Epithelial cell of prostate (primary cell): ENCODE measurements around the gene ZC3H15.
A peak's percentile ranks its signal among the peaks of the same experiment; 100 is the strongest.
"Not testable (repeated sequence)": the region's sequence is repeated elsewhere in the genome, so short reads cannot be mapped to it uniquely, and the experiment has no call there.

Source experiments
- DNase-seq: peaks from one replicate; pipeline ENCODE4 v3.0.0-alpha.2; 2011; ENCODE audit warnings: low read depth, low spot score
- H3K27ac ChIP-seq: fragments of 450-650 bp; 2 replicates; pipeline ENCODE4 v1.5.1; 2017; ENCODE audit warnings: mild to moderate bottlenecking

The ZC3H15 gene

DNA sequence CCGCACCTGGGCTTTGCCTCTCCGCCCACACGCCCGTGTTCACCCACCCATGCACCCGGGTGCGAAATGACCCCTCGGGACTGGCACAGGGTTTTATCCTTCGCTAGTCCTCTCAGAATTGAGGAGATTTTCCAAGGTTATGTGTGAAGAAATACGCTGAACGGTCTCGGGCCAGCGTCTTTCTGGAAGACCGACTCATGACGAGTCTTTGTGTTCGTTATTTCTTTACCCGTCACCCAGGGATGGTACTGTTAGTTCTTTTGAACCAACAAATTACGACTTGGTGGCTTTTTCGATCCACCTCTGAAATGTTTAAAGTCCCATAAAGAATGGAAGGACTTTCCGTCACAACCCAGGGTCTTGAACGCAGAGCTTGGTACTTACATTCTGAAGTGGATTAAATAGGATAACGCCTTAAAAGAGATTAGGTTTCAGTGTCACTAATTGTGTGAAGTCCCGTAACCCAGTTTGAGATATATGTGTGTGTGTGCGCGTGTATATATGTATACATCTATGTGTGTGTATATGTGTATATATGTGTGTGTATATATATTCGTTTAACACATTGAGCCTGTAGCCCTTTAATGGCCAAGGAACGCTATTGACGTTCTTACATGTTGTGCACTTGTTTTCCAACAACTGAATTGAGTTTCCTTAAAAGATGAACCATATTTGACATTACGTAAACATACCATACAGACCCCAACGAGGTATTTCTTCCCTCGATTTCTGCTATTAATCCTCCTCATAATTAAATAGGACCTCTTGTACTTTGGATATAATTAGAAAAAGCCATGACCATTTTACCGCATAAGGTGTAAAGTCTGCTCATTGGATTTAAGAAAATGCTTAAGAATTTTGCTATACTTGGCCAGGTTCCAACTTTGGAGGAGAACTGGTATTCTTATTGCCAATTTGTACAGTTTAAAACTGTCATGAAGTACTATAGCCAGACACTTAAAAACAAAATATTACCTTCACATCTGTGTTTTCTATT is 889 bp downstream of the ZC3H15 start:
- no peak for DNase-seq

DNA sequence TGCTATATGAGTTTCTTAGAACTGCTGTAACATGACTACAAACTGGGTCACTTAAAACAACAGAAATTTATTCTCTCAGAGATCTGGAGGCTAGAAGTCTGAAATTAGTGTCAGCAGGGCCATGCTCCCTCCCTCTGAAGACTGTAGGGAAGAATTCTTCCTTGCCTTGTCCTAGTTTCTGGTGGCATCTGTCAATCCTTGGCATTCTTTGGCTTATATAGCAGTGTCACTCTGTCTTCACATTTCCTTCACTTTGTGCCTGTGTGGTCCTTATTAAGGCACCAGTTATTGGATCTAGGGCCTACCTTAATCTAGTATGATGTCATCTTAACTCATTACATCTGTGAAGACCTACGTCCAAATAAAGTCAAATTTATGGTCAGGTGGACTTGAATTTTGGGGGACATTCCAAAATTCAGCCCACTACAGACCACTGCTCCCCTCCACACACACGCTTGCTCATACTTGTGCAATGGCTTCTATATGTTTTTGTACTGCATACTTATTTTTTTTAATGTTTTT is 7.6 kb downstream of the ZC3H15 start:
- DNase-seq = no peak
- H3K27ac ChIP-seq = no peak overlapping the region

More for the DNA sequence above, 889 bp downstream of the ZC3H15 start:
- peak overlapping the region; percentile 80 for H3K27ac ChIP-seq

DNA sequence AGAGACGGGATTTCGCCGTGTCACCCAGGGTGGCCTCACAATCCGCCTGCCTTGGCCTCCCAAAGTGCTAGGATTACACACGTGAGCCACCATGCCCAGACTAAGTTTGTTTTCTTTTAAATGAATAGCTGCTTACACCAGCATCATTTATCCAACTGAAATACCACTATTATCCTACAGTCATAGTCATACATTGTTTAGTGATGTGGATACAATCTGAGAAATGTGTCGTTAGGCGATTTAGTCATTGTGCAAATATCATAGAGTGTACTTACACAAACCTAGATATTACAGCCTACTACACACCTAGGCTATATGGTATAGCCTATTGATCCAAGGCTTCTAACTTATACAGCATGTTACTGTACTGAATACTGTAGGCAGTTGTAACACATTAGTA is 10.3 kb downstream of the ZC3H15 start:
- DNase-seq = no peak

DNA sequence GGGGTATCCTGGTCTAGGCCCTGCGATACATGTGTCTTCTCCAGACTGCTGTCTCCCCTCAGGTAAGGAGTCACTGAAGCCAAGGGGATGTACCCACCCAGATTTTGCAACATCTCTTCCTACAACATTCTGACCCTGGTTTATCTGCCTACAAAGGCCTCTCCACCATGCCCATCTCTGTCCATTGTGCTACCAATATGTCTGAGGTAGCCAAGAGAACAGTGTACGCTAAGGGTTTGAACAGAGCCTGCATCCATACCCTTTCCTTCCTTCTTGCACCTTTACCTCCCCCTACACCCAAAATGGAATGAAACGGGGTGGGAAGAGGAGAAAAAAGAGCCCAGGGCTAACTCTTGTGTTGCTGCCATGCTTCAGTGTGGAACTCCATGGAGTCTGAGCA is 11.9 kb downstream of the ZC3H15 start:
- DNase-seq = no peak
- H3K27ac ChIP-seq = no peak overlapping the region

More for the DNA sequence above, 10.3 kb downstream of the ZC3H15 start:
- no peak overlapping the region for H3K27ac ChIP-seq

DNA sequence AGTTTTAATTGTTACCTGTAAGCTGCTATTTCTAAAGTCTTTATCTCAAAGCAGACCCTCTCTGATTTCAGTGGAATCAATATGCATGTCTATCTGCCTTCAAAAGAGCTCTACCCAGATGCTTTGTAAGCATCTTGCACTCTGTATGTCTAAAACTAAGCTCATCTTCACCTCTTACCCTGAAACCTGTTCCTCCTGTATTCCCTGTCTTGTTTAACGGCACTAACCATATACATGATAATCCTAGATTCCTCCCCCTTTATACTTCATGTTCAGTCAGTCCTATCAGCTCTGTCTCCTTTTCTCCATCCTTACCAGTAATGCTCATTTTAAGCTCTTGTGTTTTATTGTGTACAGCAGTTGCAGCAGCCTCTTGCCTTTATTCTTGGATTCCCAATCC is 12.8 kb downstream of the ZC3H15 start:
- no peak overlapping the region for H3K27ac ChIP-seq
- no peak for DNase-seq

DNA sequence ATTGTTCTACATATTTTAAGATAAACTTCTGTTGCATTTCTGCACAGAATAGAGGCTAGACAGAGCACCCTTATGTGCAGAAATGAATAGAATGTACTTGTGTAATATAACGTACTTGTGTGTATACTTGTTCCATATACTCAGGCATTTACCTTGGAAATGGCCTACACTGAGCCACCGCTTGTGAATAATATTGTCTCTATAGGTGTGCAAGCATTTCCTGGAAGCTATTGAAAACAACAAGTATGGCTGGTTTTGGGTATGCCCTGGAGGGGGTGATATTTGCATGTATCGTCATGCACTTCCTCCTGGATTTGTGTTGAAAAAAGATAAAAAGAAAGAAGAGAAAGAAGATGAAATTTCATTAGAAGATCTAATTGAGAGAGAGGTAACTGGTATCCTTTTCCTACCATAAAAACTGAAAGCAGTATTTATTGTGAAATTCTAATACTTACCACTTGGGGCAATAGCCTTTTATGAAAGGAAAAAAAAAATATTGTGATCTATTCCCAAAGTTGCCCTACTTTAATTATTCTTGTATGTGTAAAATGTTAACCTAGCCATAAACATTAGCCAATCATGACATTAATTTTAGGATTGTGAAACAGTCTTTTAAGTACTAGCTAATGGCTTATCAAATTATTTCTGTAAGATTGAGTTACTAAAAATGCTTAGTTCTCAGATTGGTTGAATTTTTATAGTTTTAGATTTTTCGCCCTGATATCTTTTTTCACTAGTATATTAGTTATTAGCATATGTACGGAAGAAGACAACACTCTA is 18.0 kb downstream of the ZC3H15 start:
- H3K27ac ChIP-seq = no peak overlapping the region
- no peak for DNase-seq

DNA sequence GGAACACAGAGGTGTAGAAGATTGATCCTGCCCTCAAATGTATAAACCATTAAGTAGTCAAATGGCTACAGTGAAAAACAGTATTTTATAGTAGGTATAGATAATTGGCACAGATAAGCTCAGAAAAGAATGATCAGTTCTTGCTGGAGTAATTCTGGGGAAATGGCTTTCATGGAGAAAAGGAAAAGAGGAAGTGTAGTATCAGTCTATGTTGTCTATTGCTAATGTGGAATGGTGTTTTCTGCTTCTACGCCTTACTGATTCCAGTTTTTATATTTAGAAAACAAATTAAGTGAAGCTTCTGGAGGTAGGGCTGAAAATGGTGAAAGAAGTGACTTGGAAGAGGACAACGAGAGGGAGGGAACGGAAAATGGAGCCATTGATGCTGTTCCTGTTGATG is 22.2 kb downstream of the ZC3H15 start:
- no peak for DNase-seq
- H3K27ac ChIP-seq = no peak overlapping the region

DNA sequence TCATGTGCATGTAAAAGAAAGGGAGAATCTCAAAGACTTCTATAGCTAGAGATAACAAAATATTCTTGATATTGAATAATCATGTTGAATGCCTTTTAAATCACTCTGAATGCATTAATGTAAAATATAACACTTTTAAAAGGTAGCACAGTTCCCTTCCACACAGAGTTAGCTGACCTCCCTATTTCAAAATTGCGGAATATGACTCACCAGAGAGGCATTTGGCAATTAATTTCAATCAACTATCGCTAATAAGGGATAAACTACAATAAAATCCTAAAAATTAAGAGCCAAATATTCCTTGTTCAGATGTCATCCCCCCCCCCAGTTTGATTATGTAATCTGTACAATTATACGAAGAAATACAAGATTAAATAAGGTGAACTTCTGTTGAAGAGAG is 29.3 kb downstream of the ZC3H15 start:
- H3K27ac ChIP-seq = peak overlapping the region; percentile 43
- DNase-seq = no peak

DNA sequence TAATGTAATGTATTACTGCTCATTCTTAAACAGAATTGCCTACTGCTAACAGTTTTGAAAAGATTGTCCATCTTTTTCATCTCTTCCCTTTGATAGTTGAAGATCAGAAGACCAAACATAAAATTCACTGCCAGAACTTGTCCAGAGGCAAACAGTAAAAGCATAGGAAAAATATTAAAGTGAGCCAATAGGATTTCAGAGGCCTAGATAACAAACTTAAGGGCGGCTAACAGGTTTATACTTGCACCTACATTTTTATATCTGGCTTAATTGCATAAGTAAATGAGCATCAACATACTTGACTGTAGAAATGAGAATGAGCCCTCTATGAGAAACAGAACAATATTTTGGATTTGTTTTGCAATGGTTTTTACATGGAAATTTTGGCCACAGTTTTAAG is 30.3 kb downstream of the ZC3H15 start:
- H3K27ac ChIP-seq = peak overlapping the region; percentile 43
- DNase-seq = peak; percentile 14

DNA sequence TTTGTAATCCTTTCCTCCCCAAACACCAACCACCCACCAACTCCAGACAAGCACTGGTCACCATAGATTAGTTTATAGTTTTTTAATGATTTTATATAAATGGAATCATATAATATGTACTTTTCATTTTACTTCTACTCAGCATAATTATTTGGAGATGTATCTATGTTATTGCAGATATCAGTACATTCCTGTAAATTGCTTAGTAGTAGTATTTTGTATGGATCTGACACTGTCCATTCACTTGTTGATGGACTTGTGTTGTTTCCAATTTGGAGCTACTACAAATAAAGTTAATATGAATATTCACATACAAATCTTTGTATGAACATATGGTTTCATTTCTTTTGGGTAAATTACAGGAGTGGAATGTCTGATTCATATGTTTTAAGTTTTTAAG is 31.0 kb downstream of the ZC3H15 start:
- no peak overlapping the region for H3K27ac ChIP-seq
- no peak for DNase-seq

DNA sequence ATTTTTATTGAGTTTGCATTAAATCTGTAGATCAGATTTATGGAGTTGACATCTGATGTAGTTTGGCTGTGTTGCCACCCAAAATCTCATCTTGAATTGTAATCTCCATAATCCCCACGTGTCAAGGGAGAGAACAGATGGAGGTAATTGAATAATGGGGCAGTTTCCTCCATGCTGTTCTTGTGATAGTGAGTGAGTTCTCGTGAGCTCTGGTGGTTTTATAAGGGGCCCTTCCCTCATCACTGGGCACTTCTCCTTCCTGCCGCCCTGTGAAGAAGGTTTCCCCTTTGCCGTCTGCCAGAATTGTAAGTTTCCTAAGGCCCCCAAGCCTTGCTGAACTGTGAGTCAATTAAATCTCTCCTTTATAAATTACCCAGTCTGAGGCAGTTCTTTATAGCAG is 32.2 kb downstream of the ZC3H15 start:
- no peak for DNase-seq
- no peak overlapping the region for H3K27ac ChIP-seq

DNA sequence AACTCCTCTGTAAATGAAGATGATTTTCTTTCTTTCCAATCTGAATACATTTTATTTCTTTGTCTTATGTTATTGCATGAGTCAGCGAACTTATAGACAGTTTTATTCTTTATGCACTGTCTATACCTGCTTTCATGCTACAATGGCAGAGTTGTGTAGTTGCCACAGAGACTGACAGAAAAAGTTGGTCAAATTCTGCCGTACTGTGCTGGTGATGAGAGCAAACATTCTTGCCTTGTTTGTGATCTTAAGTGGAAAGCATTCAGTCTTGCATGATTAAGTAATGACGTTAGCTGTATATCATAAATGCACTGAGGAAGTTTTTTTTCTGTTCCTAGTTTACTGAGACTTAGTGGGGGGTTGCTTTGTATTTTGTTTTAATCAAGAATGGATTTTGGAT is 32.9 kb downstream of the ZC3H15 start:
- H3K27ac ChIP-seq = no peak overlapping the region
- DNase-seq = no peak

DNA sequence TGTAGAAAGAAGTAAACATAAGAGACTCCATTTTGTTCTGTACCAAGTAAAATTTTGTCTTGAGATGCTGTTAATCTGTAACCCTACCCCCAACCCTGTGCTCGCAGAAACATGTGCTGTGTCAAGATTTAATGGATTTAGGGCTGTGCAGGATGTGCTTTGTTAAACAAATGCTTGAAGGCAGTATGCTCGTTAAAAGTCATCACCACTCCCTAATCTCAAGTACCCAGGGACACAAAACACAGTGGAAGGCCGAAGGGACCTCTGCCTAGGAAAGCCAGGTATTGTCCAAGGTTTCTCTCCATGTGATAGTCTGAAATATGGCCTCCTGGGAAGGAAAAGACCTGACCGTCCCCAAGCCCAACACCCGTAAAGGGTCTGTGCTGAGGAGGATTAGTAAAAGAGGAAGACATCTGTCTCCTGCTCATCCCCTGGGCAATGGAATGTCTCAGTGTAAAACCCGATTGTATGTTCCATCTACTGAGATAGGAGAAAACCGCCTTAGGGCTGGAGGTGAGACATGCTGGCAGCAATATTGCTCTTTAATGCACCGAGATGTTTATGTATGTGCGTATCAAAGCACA is 35.6 kb downstream of the ZC3H15 start:
- not testable (repeated sequence) for DNase-seq, H3K27ac ChIP-seq

DNA sequence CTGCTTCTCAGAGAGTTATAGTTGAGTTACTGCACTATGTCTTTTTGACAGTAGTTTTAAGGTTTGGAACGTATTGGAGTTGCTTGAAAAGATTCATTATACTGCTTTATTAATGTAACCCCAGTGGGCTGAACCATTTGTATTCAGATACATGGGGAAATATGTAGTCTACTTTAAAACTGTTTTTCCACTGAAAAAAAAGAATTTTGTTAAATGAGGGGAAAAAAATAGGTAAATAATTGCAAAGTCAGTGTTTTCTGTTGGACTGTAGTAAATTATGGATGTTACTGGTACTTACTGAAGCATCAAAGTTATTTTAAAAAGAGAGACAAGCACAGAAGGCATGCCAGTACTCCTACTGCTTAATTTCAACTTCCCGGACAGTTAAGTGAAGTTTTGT is 36.4 kb downstream of the ZC3H15 start:
- no peak overlapping the region for H3K27ac ChIP-seq
- DNase-seq = no peak

DNA sequence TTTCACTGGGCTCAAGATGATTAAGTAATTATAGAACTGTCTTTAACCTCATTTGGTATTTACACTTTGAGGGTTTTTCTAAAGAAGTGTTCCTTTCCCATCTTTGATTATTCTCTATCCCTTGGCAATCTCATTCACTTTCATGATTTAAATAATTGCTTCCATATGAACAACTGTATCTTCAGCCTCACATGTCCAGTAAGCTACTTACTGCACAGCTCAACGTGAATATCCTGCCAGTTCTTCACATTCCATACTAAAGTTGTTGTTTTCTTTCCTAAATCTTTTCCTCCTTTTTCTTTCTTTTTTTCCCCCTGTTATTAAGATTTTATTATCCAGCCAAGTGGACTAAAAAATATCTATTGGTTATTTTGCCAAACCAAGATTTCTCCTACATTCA is 37.7 kb downstream of the ZC3H15 start:
- H3K27ac ChIP-seq = no peak overlapping the region
- DNase-seq = no peak

DNA sequence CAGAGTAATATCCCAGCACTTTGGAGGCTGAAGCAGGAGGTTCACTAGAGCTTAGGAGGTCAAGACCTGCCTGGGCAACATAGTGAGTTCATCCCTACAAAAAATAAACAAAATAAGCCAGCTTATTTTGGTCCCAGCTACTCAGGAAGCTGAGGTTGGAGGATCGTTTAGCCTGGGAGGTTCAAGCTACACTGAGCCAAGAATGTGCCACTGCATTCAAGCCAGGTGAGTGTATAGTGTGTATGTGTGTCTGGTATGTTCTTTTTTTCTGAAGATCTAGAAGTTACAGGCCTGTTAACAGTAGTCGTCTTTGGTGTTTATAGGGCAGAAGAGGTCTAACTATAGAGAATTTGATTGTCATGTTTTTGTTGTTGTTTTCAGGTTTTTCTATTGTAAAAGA is 40.2 kb downstream of the ZC3H15 start:
- no peak for DNase-seq
- H3K27ac ChIP-seq = no peak overlapping the region

DNA sequence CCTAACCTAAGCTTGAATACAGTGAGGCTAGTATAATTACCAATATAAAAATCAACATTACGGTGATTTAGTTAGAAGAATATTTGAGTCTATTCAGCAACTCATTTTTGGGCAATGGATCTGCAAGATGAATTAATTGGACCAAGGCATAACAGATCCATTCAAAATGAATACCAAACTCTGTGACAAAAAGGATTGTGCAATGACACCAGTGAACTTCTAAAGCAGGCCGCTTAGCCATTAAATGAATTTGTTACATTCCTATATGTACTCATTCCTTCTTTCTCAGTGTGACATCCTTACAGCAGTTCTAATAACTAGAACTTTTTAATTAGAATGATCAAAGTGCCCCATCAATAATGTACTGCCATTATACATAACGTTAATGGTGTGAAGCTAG is 44.3 kb downstream of the ZC3H15 start:
- no peak overlapping the region for H3K27ac ChIP-seq
- DNase-seq = no peak

DNA sequence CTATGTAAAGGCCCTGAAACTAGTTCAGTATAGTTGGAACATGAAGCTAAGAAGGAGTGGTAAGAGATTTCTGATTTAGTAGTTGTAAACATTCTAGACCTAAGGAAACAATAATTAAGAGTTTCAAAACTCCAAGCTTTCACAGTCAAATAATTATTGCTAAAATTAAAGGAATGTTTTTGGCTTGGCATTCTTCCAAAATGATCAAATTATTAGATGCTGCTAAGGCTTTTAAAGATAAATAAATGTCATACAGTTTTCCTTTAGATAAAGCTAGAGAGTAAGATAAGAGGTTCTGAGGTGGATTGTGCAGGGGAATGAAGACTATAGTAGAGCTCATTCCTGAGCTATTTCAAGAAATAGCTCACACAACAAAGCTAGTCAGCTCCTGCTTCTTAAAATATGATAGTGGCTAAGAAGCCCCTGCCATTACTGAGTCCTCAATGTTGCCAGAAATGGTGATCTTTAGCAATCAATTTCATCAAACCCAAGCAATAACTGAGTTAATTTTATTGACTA is 45.3 kb downstream of the ZC3H15 start:
- H3K27ac ChIP-seq = no peak overlapping the region
- DNase-seq = no peak

DNA sequence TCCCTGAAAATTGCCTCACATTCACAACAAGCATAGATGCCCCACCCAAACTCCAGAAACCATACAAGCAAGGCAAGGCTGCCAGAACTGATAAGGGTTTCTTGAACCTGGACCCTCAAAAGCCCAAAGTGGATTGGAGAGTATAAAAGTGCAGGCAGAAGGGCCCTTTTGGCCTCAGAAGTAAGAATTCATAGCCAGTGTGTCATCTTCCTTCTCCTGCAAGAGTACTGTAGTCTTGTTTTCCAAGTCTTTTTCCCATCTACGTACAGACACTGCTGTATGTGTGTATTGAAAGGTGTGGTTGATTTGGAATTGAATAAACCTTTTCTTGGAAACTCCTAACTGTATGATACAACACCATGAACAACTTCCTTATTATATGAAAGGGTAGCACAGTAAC is 46.8 kb downstream of the ZC3H15 start:
- no peak for DNase-seq
- H3K27ac ChIP-seq = no peak overlapping the region

DNA sequence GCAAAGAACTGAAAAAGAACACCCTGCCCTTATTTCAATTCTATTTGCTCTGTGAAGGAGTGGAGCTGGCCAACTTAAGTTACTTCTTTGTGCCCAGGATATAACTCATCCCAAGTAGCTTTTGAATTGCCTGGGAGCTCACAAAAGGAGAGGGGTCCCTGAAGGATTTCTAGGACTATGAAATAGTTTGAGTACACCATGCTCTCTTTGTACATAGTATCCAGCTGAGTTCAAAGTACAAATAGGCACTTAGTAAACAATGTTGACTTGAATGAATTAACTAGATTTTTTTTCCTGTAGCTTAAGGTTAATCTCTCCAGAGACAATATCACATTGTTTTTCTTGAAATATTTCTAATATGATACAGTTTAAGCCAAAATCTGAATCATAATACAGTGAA is 47.7 kb downstream of the ZC3H15 start:
- no peak overlapping the region for H3K27ac ChIP-seq
- no peak for DNase-seq
